ENCODE data around the gene SMO.

The SMO gene

DNA sequence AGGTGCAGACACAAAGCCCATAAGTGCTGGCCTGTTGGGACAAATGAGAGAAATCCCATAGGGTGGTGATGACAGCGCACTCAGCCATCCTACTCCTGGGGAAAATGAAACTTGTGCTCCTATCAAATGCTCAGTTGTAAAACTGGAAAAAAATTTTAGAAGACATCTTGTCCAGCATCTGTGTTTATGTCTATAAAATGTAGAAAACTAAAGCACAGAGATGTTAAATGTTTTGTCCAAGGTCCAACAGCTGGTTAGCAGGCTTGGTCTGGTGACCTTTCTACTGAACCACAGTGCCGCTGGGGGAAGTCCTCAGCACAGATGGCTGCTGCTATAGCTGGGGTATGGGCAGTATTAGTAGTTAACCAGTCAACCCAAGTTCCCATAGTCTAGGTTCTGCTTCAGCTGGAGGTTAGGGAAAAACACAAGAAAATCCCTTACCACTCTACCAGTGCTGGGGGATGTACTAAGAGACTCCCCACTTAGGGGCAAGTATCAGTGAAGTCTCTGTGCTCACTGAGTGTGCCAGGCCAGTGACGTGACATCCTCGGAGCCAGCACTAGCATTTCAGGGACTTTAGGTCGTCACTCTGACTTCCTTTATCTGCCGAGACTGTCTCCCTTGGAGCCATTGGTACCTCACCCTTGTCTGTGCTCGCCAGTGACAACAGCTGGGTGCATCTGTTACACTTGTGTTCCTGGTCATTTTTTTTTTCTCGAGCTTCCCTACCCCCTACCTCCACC is 42.0 kb upstream of the SMO start:
- in situ Hi-C loops (cut with HindIII; ENCODE audit: low pct_ligation_motif_present, low sequenced_read_pairs) = no loop called here
- TF ChIP-seq, protein P1, sequence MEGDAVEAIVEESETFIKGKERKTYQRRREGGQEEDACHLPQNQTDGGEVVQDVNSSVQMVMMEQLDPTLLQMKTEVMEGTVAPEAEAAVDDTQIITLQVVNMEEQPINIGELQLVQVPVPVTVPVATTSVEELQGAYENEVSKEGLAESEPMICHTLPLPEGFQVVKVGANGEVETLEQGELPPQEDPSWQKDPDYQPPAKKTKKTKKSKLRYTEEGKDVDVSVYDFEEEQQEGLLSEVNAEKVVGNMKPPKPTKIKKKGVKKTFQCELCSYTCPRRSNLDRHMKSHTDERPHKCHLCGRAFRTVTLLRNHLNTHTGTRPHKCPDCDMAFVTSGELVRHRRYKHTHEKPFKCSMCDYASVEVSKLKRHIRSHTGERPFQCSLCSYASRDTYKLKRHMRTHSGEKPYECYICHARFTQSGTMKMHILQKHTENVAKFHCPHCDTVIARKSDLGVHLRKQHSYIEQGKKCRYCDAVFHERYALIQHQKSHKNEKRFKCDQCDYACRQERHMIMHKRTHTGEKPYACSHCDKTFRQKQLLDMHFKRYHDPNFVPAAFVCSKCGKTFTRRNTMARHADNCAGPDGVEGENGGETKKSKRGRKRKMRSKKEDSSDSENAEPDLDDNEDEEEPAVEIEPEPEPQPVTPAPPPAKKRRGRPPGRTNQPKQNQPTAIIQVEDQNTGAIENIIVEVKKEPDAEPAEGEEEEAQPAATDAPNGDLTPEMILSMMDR (IDR thresholded peaks at IDR 0.05; ENCODE audit: low read depth, low read length, missing control alignments) = no peak
- no peak overlapping the region for H3K4me3 ChIP-seq (ENCODE audit: low read depth, low read length)
- no peak for DNase-seq
- H3K27me3 ChIP-seq (replicated peaks) = peaks cover 13% of the 10 kb centered on the region
- H3K27ac ChIP-seq = no peak overlapping the region
- H3K36me3 ChIP-seq (replicated peaks) = no peaks in the 10 kb centered on the region

DNA sequence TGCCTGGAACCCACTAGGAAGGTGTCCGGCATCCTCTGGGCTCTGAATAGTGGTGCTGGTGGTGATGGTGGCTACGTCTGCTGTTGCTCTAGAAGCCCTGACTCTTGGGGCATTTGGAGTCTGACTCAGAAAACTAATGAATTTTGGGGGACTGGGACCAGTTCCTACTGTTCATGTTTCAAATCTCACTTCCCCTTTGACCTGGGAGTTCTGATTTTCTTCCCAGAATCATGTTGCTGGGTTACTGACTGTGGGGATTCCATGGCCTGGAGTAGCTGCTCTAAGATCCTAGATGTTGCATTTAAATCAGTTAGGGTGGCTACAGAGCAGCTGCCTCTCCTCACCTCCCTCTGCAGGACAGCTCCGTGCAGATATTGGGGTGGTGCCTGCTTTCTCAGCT is 40.7 kb upstream of the SMO start:
- Histone ChIP-seq H3K27ac (no peak overlapping the region), H3K4me3 (ENCODE audit: low read depth, low read length) (no peak overlapping the region), H3K27me3 (replicated peaks) (peaks cover 14% of the 10 kb centered on the region), H3K36me3 (replicated peaks) (no peaks in the 10 kb centered on the region)
- TF ChIP-seq, protein P1 (IDR thresholded peaks at IDR 0.05; ENCODE audit: low read depth, low read length, missing control alignments) = no peak
- in situ Hi-C loops (cut with HindIII; ENCODE audit: low pct_ligation_motif_present, low sequenced_read_pairs) = no loop called here
- DNase-seq = no peak

DNA sequence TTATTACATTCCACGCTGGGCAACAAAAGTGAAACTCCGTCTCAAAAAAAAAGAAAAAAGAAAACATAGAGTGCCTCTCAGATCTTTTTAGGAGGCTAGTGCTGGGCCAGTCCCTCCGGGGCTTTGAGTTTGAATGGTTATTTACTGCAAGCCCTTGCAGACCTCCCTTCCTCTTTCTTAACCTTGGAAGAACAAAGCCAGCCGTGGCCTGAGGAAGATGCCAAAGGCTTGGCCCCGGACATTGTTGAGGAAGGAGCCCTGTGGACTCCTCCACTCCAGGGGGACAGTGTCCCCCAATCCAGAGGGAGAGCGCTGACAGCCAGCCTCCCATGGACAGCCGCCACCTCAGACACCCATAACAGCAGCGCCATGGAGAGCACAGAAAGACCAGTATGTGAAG is 38.9 kb upstream of the SMO start:
- Histone ChIP-seq H3K36me3 (replicated peaks) (no peaks in the 10 kb centered on the region), H3K27me3 (replicated peaks) (peaks cover 8% of the 10 kb centered on the region), H3K27ac (no peak overlapping the region), H3K4me3 (ENCODE audit: low read depth, low read length) (no peak overlapping the region)
- TF ChIP-seq, protein P1 (IDR thresholded peaks at IDR 0.05; ENCODE audit: low read depth, low read length, missing control alignments) = no peak
- in situ Hi-C loops (cut with HindIII; ENCODE audit: low pct_ligation_motif_present, low sequenced_read_pairs) = no loop called here
- no peak for DNase-seq

DNA sequence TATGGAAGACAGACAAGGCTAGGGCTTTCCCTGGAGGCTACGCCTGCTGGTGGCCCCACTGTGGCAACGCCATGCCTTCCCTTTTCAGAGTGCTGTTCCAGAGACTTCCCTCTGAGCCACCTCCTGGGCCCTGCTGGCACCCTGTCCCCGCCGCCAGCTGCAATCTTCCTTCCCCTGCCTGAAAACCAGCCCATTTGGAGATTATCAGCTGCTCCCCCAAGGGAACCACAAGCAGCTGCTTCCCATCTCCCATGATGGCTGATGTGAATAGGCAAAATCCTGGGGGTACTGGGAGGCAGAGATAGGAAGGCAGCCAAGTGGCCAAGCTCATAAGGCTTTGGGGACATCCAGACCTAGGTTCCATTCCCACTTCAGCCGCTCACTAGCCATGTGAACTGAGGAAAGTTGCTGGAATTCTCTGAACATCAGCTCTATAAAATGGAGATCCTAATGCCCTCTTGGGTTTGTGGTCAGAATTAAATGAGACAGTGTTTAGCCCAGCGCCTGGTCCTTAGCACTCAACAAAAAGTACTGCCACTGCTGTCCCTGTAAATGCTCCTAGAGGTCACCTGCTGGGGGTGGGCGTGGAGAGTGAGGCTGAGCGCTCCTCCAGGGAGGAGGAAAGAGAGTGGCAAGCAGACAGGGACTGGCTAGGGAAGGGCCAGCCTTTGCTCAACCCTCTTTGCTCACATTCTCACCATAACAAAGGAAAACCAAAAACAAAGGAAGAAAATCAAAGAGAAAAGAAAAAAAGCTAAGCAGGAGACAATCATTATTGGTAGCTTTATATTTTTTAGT is 38.0 kb upstream of the SMO start:
- no peak overlapping the region for H3K4me3 ChIP-seq (ENCODE audit: low read depth, low read length)
- H3K27me3 ChIP-seq (replicated peaks) = peaks cover 8% of the 10 kb centered on the region
- H3K36me3 ChIP-seq (replicated peaks) = no peaks in the 10 kb centered on the region
- TF ChIP-seq, protein P1 (IDR thresholded peaks at IDR 0.05; ENCODE audit: low read depth, low read length, missing control alignments) = no peak
- in situ Hi-C loops (cut with HindIII; ENCODE audit: low pct_ligation_motif_present, low sequenced_read_pairs) = no loop called here
- H3K27ac ChIP-seq = no peak overlapping the region
- no peak for DNase-seq

DNA sequence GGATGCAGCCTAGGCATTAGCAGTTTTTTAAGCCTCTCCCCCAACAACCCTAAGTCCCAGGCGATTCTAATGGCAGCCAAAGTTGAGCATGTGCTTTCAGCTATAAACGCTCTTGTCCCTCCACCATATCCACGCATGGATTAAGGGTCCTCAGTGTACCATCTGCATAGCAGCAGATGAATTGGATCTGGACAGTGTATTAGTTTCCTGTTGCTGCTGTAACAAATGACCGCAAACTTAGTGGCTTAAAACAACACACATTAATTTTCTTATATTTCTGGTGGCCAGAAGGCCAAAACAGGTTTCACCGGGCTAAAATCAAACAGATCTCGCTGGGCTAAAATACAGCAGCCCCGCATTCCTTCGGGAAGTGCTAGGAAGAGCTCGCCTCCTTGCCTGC is 30.8 kb upstream of the SMO start:
- Histone ChIP-seq H3K27ac (no peak overlapping the region), H3K36me3 (replicated peaks) (no peaks in the 10 kb centered on the region), H3K4me3 (ENCODE audit: low read depth, low read length) (no peak overlapping the region), H3K27me3 (replicated peaks) (no peaks in the 10 kb centered on the region)
- in situ Hi-C loops (cut with HindIII; ENCODE audit: low pct_ligation_motif_present, low sequenced_read_pairs) = no loop called here
- TF ChIP-seq, protein P1 (IDR thresholded peaks at IDR 0.05; ENCODE audit: low read depth, low read length, missing control alignments) = no peak
- DNase-seq = no peak

Data from brain microvascular endothelial cell (primary cell).